IPS-18a (cell line): Measurements from ENCODE around the gene HOOK1.

Experiments
- H3K27ac ChIP-seq: one replicate; pipeline ENCODE4 v1.5.1; 2013; ENCODE audit warnings: low read length
- H3K27me3 ChIP-seq: one replicate; pipeline ENCODE4 v1.6.1; 2013; ENCODE audit warnings: mild to moderate bottlenecking, low read length; ENCODE audit not compliant: control insufficient read depth, insufficient read depth
- H3K36me3 ChIP-seq: one replicate; pipeline ENCODE4 v1.6.1; 2013; ENCODE audit warnings: low read depth, low read length; ENCODE audit not compliant: control insufficient read depth
- H3K4me1 ChIP-seq: one replicate; pipeline ENCODE4 v1.6.1; 2013; ENCODE audit warnings: low read depth, low read length; ENCODE audit not compliant: control insufficient read depth
- H3K4me3 ChIP-seq: one replicate; pipeline ENCODE4 v1.5.1; 2013; ENCODE audit warnings: low read length
- H3K9ac ChIP-seq: one replicate; pipeline ENCODE4 v1.6.1; 2013; ENCODE audit warnings: mild to moderate bottlenecking, low read length, moderate library complexity
- H3K9me3 ChIP-seq: one replicate; pipeline ENCODE4 v1.6.1; 2013; ENCODE audit warnings: low read depth, low read length; ENCODE audit not compliant: control insufficient read depth

The HOOK1 gene

DNA sequence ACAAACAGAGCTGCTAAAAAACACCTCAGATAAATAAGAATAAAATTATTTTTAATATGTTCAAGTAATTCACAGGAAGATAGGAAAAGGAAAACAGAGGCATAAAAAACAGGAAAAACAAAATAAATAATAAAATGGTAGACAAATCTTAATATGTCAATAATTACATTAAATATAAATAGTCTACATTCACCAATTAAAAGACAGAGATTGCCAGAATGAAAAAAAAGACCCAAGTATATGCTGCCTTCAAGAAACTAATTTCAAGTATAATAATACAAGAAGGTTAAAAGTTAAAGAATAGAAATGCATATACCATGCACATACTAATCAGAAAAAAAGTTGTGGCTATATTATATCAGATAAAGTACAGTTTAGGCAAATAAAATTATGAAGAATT is 109.9 kb downstream of the HOOK1 start:
- H3K9ac ChIP-seq, result no peak overlapping the region
- H3K27ac ChIP-seq, result no peak overlapping the region
- H3K27me3 ChIP-seq, result peaks cover 36% of the 10 kb centered on the region

More for the DNA sequence above, 109.9 kb downstream of the HOOK1 start:
- H3K9me3 ChIP-seq, result no peaks in the 10 kb centered on the region
- no peak overlapping the region for H3K4me3 ChIP-seq
- H3K4me1 ChIP-seq, result no peaks in the 10 kb centered on the region
- H3K36me3 ChIP-seq, result no peaks in the 10 kb centered on the region
